GM21390 (cell line): Measurements from ENCODE around the gene ALG1L2.
"Not testable (repeated sequence)": the region's sequence is repeated elsewhere in the genome, so short reads cannot be mapped to it uniquely, and the experiment has no call there.

Source experiments
- ATAC-seq: cut with Tn5 transposase; IDR thresholded peaks from one replicate; pipeline ENCODE4 v1.9.1; 2021; ENCODE audit not compliant: unreplicated experiment

ALG1L2 gene

DNA sequence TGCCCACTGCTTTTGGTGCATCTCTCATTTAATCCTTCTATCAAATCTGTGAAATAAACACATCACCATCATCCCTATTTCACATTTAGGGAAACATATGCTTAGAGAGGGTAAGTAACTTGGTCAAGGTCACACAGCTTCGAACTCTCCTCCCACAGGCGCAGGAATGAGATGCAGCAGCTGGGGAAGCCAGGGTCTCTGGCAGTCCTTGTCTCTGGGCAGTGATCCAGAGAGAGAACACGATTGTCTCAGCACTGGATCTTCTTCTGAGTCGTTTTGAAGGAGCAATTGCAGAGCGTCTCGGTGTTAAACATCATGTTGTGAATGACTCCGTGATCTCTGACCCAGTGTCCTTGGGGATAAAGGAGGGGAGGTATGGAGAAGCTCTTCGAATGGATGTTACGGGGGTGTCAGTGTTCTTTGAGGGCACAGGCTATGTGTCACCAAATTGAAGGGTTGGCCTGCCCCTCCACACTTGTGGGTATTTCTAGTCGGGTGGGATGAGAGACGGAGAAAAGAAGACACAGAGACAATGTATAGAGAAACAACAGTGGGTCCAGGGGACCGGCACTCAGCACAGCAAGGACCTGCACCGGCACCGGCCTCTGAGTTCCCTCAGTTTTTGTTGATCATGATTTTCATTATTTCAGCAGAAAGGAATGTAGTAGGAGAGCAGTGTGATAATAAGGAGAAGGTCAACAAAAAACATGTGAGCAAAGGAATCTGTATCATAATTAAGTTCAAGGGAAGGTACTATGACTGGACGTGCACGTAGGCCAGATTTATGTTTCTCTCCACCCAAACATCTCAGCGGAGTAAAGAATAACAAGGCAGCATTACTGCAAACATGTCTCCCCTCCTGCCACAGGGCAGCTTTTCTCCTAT is 41.5 kb downstream of the ALG1L2 start:
- not testable (repeated sequence) for ATAC-seq

DNA sequence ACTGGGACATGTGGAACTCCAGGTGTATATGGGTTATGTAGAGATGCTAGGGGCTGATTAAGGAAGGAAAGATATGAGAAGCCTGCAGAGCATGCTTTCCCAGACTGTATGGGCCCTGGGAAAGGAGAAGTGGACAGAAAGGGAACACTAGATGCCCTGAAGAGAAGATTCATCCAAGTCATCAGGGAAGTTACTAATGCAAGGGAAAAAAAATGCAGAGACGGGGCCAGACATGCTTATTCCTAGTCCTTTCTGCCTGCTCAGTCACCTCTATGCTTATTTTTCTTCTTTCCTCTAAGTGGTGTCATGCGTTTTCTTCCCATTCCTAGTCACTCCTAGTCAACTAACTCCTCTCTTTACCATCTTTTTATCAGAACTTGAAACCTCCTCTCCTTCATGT is 43.8 kb downstream of the ALG1L2 start:
- ATAC-seq, result not testable (repeated sequence)

DNA sequence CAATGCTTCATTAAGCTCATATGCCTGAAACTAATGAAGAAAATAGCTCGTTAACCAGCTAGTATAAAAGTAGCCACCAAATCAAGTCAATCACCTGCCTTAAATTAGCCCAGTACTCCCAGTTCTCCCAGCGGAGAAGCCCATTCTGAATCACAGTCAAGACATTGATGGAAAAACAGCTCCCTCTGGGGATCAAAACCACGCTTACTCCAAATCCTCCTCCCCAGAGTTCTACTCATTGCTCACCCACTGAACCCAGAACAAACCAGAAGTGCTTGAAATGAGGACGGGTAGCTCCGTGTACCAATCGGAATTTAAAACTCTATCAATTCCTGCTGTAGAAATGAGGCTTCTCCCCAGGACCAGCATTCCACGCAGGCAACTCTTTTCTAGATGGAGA is 54.7 kb downstream of the ALG1L2 start:
- ATAC-seq, result not testable (repeated sequence)

DNA sequence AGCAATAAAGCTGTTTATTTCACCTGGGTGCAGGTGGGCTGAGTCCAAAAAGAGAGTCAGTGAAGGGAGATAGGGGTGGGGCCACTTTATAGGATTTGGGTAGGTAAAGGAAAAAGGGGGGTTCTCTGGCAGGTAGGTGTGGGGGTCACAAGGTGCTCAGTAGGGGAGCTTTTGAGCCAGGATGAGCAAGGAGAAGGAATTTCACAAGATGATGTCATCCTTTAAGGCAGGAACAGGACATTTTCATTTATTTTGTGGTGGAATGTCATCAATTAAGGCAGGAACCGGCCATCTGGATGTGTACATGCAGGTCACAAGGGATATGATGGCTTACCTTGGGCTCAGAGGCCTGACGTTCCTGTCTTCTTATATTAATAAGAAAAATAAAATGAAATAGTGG is 56.1 kb downstream of the ALG1L2 start:
- ATAC-seq, result not testable (repeated sequence)

DNA sequence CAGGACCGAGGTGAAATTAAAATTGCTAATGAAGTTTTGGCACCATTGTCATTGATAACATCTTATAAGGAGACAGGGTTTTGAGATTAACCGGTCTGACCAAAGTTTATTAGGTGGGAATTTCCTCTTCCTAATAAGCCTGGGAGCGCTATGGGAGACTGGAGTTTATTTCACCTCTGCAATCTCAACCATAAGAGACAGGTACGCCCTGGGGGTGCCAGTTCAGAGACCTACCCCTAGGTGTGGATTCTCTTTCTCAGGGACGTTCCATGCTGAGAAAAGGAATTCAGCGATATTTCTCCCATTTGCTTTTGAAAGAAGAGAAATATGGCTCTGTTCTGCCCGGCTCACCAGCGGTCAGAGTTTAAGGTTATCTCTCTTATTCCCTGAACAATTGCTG is 57.4 kb downstream of the ALG1L2 start:
- ATAC-seq, result not testable (repeated sequence)

DNA sequence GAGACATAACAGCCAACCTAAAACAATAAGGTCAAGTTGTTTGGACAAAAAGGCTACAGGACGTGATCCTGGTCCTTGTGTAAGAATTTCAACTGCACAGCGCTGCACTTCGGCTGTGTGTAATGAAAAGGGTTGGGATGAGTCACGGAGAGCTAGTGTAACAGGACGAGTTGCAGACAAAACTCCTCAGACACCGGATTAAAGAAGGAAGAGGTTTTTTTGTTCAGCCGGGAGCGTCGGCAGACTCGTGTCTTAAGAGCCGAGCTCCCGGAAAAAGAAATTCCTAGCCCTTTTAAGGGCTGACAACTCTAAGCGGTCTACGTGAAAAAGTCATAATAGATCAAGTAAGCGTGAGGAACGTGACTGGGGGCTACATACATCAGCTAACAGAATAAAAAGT is 59.1 kb downstream of the ALG1L2 start:
- not testable (repeated sequence) for ATAC-seq

DNA sequence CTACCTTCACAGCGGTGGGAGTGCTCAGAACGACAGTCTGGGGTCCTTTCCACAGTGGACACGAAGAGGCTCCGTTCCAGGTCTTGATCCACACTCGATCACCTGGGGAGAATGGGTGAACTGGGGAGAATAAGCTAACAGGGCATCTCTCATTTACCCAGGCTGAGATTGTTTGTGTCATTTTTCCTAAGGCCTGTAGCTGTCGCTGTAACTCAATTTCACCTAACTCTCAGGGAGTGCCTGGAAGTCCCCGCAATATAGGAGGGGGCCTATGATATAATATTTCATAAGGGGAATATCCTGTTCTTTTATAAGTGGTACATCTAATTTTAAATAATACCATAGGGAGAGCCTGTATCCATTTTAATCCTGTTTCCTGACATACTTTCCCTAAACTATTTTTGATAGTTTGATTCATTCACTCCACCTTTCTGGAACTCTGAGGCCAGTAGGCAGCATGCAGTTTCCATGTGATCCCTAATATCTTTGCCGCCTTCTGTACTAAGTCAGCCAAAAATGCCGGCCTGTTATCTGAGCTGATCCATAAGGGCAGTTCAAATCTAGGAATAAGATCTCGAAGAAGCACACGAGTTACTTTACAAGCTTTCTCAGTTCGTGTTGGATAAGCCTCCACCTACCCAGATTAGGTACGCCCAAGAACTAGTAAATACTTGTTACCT is 62.2 kb downstream of the ALG1L2 start:
- not testable (repeated sequence) for ATAC-seq

DNA sequence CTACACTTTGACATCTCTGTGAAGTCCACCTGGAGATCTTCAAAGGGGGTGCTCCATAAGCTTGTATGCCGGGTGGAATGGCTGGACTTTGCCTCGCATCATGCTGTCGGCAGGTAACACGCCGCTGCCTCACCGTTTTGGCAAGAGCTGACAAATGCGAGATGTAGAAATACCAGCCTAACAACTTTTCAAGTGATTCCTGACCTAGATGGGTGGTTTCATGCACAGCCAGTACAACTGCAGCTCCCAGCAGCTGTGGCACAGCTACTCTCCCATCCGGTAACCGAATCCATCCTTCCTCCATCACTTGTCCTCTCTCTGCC is 62.7 kb downstream of the ALG1L2 start:
- not testable (repeated sequence) for ATAC-seq

DNA sequence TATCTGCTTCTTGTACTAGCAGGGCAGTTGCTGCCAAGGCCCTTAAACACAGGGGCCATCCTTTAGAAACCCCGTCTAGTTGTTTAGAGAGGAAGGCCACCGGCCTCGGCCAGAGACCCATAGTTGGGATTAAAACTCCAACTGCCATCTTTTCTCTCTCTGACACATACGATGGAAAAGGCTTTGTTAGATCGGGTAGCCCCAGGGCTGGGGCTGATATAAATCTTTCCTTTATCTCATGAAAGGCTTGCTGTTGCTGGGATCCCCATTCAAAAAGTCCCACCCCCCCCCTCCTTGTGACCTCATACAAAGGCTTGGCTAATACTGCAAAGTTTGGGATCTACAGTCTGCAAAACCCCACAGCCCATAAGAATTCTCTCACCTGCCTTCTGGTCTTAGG is 63.8 kb downstream of the ALG1L2 start:
- ATAC-seq, result not testable (repeated sequence)

DNA sequence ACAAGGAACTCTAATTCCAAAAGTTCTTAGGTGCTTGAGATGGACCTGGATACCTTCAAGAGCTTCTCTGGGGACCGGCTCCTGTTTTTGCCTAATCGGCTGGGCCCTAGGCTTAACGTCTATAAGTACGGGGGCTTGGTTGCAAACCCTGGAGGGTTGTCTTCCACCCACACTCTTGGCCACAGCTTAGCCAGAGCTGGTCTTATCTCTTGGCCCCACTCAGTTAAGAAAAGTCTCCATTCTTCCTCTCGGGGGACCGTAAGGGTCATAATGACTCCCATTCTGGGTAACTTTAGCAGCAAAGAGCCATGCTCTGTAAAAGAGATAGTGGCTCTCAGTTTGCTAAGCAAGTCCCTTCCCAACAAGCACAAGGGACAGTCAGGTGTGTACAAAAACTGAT is 64.8 kb downstream of the ALG1L2 start:
- ATAC-seq, result not testable (repeated sequence)
